Measurements from ENCODE around the gene NRCAM. TPM values are rescaled to one million over a fixed set of nuclear protein-coding genes. Genes with fewer than 3 reads are reported as not detected.

The NRCAM gene
- total RNA-seq, 2 donors from 2014 or later: 17.9 to 28.2 TPM

- no peaks in the 10 kb centered on the region for H3K36me3 ChIP-seq (ENCODE audit: control insufficient read depth, insufficient read depth, low read length)
- DNase-seq: no peak
- TF ChIP-seq CTCF (conservative IDR thresholded peaks at IDR 0.05): no peak
- peaks cover 3% of the 10 kb centered on the region for H3K4me1 ChIP-seq (ENCODE audit: control insufficient read depth, insufficient read depth, low read length)
- H3K27ac Mint-ChIP-seq: no peak overlapping the region
- peaks cover 2% of the 10 kb centered on the region for H3K9me3 Mint-ChIP-seq
- H3K36me3 Mint-ChIP-seq (ENCODE audit: low read depth): no peaks in the 10 kb centered on the region
- H3K9me3 ChIP-seq (ENCODE audit: control insufficient read depth, low read length): no peaks in the 10 kb centered on the region
- H3K4me3 ChIP-seq (ENCODE audit: low read length): no peak overlapping the region
- H3K4me1 Mint-ChIP-seq: peaks cover 18% of the 10 kb centered on the region
- H3K27ac ChIP-seq (ENCODE audit: low read depth, low read length): no peak overlapping the region
- 94% methylated on average over 2 of the region's 2 CpGs for WGBS, 2 experiments (ENCODE audit: insufficient coverage in 1 of 2, insufficient read length in 1 of 2)
- H3K4me3 Mint-ChIP-seq: no peak overlapping the region
- no peak overlapping the region for H3K9ac ChIP-seq (ENCODE audit: extremely low read depth, low read length, poor library complexity, severe bottlenecking)
- no peaks in the 10 kb centered on the region for H3K27me3 ChIP-seq (ENCODE audit: control insufficient read depth, insufficient read depth, low read length, poor library complexity, severe bottlenecking)
- no peaks in the 10 kb centered on the region for H3K27me3 Mint-ChIP-seq (ENCODE audit: insufficient read depth)
Observed at GRCh38 chr7:108285003-108285368, 171.2 kb downstream of the NRCAM start.

- no peak overlapping the region for H3K4me3 ChIP-seq (ENCODE audit: low read length)
- H3K27ac ChIP-seq (ENCODE audit: low read depth, low read length): no peak overlapping the region
- H3K9ac ChIP-seq (ENCODE audit: extremely low read depth, low read length, poor library complexity, severe bottlenecking): no peak overlapping the region
- H3K4me3 Mint-ChIP-seq: no peak overlapping the region
- no peaks in the 10 kb centered on the region for H3K36me3 ChIP-seq (ENCODE audit: control insufficient read depth, insufficient read depth, low read length)
- no peaks in the 10 kb centered on the region for H3K27me3 ChIP-seq (ENCODE audit: control insufficient read depth, insufficient read depth, low read length, poor library complexity, severe bottlenecking)
- no peak for DNase-seq
- no peaks in the 10 kb centered on the region for H3K27me3 Mint-ChIP-seq (ENCODE audit: insufficient read depth)
- 85 to 86% methylated on average over 5 to 6 of the region's 6 CpGs for WGBS, 2 experiments (ENCODE audit: insufficient coverage in 1 of 2, insufficient read length in 1 of 2)
- H3K36me3 Mint-ChIP-seq (ENCODE audit: low read depth): no peaks in the 10 kb centered on the region
- peaks cover 17% of the 10 kb centered on the region for H3K4me1 Mint-ChIP-seq
- H3K9me3 ChIP-seq (ENCODE audit: control insufficient read depth, low read length): no peaks in the 10 kb centered on the region
- peaks cover 3% of the 10 kb centered on the region for H3K4me1 ChIP-seq (ENCODE audit: control insufficient read depth, insufficient read depth, low read length)
- peaks cover 2% of the 10 kb centered on the region for H3K9me3 Mint-ChIP-seq
- H3K27ac Mint-ChIP-seq: no peak overlapping the region
- TF ChIP-seq CTCF (conservative IDR thresholded peaks at IDR 0.05): no peak
Observed at GRCh38 chr7:108284349-108285002, 171.8 kb downstream of the NRCAM start.

GRCh38 chr7:108283252-108283651 lies 173.0 kb downstream of the NRCAM start:
- Mint-ChIP-seq H3K9me3 (peaks cover 2% of the 10 kb centered on the region), H3K27ac (no peak overlapping the region), H3K27me3 (ENCODE audit: insufficient read depth) (no peaks in the 10 kb centered on the region), H3K36me3 (ENCODE audit: low read depth) (no peaks in the 10 kb centered on the region), H3K4me1 (peaks cover 17% of the 10 kb centered on the region), H3K4me3 (no peak overlapping the region)
- Histone ChIP-seq H3K27me3 (ENCODE audit: control insufficient read depth, insufficient read depth, low read length, poor library complexity, severe bottlenecking) (no peaks in the 10 kb centered on the region), H3K36me3 (ENCODE audit: control insufficient read depth, insufficient read depth, low read length) (no peaks in the 10 kb centered on the region), H3K27ac (ENCODE audit: low read depth, low read length) (no peak overlapping the region), H3K4me1 (ENCODE audit: control insufficient read depth, insufficient read depth, low read length) (peaks cover 3% of the 10 kb centered on the region), H3K9ac (ENCODE audit: extremely low read depth, low read length, poor library complexity, severe bottlenecking) (no peak overlapping the region), H3K9me3 (ENCODE audit: control insufficient read depth, low read length) (no peaks in the 10 kb centered on the region), H3K4me3 (ENCODE audit: low read length) (no peak overlapping the region)
- no peak for TF ChIP-seq CTCF (conservative IDR thresholded peaks at IDR 0.05)
- DNase-seq: no peak
- WGBS, 2 experiments (ENCODE audit: insufficient coverage in 1 of 2, insufficient read length in 1 of 2): 79 to 89% methylated on average over 3 of the region's 3 CpGs
